Measurements from ENCODE around the gene TEX36.

TEX36 gene

GRCh38 chr10:125692196-125692595, 9.2 kb upstream of the TEX36 start:
- Histone ChIP-seq H3K9me3 (ENCODE audit: control insufficient read depth, low read length) (no peaks in the 10 kb centered on the region), H3K4me3 (ENCODE audit: low read depth, low read length) (no peak overlapping the region), H3K36me3 (ENCODE audit: control insufficient read depth, insufficient read depth, low read length) (no peaks in the 10 kb centered on the region), H3K27ac (no peak overlapping the region), H3K79me2 (no peaks in the 10 kb centered on the region), H3K27me3 (ENCODE audit: control insufficient read depth, insufficient read depth, low read length) (no peaks in the 10 kb centered on the region), H3K4me2 (ENCODE audit: low read length) (no peak overlapping the region), H2AFZ (no peak overlapping the region), H3K4me1 (no peaks in the 10 kb centered on the region), H3K9ac (no peak overlapping the region)
- TF ChIP-seq CTCF (IDR thresholded peaks at IDR 0.05): no peak

GRCh38 chr10:125691160-125691981, 8.4 kb upstream of the TEX36 start:
- no peak for TF ChIP-seq CTCF (IDR thresholded peaks at IDR 0.05)
- Histone ChIP-seq H3K36me3 (ENCODE audit: control insufficient read depth, insufficient read depth, low read length) (no peaks in the 10 kb centered on the region), H3K79me2 (no peaks in the 10 kb centered on the region), H3K9me3 (ENCODE audit: control insufficient read depth, low read length) (no peaks in the 10 kb centered on the region), H3K4me3 (ENCODE audit: low read depth, low read length) (no peak overlapping the region), H3K9ac (no peak overlapping the region), H3K4me1 (no peaks in the 10 kb centered on the region), H3K27ac (no peak overlapping the region), H3K27me3 (ENCODE audit: control insufficient read depth, insufficient read depth, low read length) (no peaks in the 10 kb centered on the region), H3K4me2 (ENCODE audit: low read length) (no peak overlapping the region), H2AFZ (no peak overlapping the region)

DNA sequence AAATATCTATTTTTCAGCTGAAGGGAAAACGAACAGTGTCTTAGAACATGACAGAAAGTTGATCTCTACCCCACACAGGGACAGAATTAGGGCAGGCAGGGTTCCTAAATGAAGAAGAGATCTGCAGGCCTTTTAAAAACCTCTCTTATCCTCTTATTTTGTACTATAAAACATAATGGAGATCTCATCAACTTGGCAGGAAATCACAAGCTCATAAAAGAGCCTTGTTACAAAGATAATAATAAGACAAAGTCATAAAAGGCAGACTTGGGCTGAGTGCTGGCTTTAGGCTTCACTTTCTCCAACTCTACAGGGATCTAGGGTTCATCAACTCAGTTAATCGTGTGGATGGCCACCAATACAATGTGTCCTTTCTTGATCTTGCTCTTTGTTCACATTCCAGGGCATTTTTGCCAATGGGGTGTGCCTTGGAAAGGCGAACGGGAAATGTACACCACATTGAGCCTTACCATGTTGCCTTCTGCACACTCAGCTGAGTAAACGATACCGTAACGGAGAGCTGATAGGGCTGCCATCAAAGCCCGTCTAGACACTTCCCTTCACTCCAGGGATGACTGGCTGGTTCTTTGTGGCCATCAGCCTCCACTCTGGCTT, 7.1 kb upstream of the TEX36 start:
- H3K4me1 ChIP-seq: no peaks in the 10 kb centered on the region
- no peak overlapping the region for H2AFZ ChIP-seq
- no peaks in the 10 kb centered on the region for H3K79me2 ChIP-seq
- no peak overlapping the region for H3K4me2 ChIP-seq (ENCODE audit: low read length)
- no peak overlapping the region for H3K27ac ChIP-seq
- H3K27me3 ChIP-seq (ENCODE audit: control insufficient read depth, insufficient read depth, low read length): no peaks in the 10 kb centered on the region
- H3K9ac ChIP-seq: no peak overlapping the region
- no peaks in the 10 kb centered on the region for H3K36me3 ChIP-seq (ENCODE audit: control insufficient read depth, insufficient read depth, low read length)
- TF ChIP-seq CTCF (IDR thresholded peaks at IDR 0.05): no peak
- no peaks in the 10 kb centered on the region for H3K9me3 ChIP-seq (ENCODE audit: control insufficient read depth, low read length)
- H3K4me3 ChIP-seq (ENCODE audit: low read depth, low read length): no peak overlapping the region

DNA sequence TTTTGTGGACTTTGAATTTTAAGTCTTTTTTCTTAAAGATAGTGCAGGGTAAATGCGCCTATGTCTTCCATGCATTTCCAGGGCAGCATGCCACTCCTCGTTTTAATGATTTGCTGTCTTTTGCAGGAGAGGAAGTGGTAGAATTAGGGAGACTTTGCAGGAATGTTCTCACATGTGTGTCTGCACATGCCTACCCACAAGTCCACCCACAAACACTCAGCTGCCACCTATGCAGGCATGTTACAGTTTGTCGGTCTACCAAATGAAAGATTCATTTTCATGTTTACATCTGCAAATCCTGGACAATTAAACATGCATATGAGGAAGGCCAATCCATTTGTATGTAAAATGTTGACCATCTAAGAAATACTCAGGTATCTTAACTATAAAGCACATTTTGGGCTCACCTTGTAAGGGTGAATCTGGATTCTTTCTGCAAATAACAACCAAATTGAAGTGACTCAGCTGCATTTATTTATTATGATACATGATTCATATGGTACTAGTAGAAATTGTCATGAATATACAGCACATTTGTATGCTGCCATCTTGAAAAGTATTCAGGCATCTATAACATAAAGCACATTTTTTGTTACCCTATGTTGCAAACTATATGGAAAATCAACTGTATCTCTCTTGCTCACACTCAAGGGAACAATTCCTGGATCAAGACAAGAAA, 4.7 kb upstream of the TEX36 start:
- no peaks in the 10 kb centered on the region for H3K36me3 ChIP-seq (ENCODE audit: control insufficient read depth, insufficient read depth, low read length)
- H3K27ac ChIP-seq: no peak overlapping the region
- no peak overlapping the region for H3K9ac ChIP-seq

More for the DNA sequence above, 4.7 kb upstream of the TEX36 start:
- Histone ChIP-seq H3K79me2 (no peaks in the 10 kb centered on the region), H3K4me3 (ENCODE audit: low read depth, low read length) (no peak overlapping the region), H3K4me1 (no peaks in the 10 kb centered on the region), H3K27me3 (ENCODE audit: control insufficient read depth, insufficient read depth, low read length) (no peaks in the 10 kb centered on the region), H3K4me2 (ENCODE audit: low read length) (no peak overlapping the region), H3K9me3 (ENCODE audit: control insufficient read depth, low read length) (no peaks in the 10 kb centered on the region), H2AFZ (no peak overlapping the region)
- no peak for TF ChIP-seq CTCF (IDR thresholded peaks at IDR 0.05)
